H1 (cell line): ENCODE measurements around the gene RNF32. TPM values are rescaled to one million over a fixed set of nuclear protein-coding genes. Genes with fewer than 3 reads are reported as not detected.

Experiments
- BCL11A ChIP-seq, 2 experiments: IDR thresholded peaks; one replicate each; pipeline ENCODE4 v1.6.1; 2011; ENCODE audit warnings: low read depth in 2 of 2, low read length in 2 of 2, mild to moderate bottlenecking in 2 of 2
- CBX8 ChIP-seq: fragments of 300-800, 300-1000 bp; sonication (generic); IDR thresholded peaks from 2 replicates; pipeline ENCODE4 v1.7.1; 2016; ENCODE audit warnings: low read depth, low read length, borderline replicate concordance
- CHD7 ChIP-seq: fragments of 300-600 bp; sonication (generic); IDR thresholded peaks from 2 replicates; pipeline ENCODE4 v1.7.1; 2012; ENCODE audit warnings: low read length, moderate library complexity, mild to moderate bottlenecking, inconsistent platforms; ENCODE audit not compliant: insufficient replicate concordance
- E2F6 ChIP-seq: IDR thresholded peaks from 2 replicates; pipeline ENCODE4 v1.6.1; 2012; ENCODE audit warnings: inconsistent platforms
- GABPA ChIP-seq: IDR thresholded peaks from 2 replicates; pipeline ENCODE4 v1.6.1; 2011; ENCODE audit warnings: mild to moderate bottlenecking, low read length, moderate library complexity, borderline replicate concordance; ENCODE audit not compliant: insufficient read depth
- HDAC2 ChIP-seq, 2 experiments: fragments of 300-600 bp in 1 of 2; sonication (generic) in 1 of 2; IDR thresholded peaks; 2 replicates each; pipeline ENCODE4 v1.6.1; 2011 to 2012; ENCODE audit warnings: low read depth in 2 of 2, low read length in 2 of 2, mild to moderate bottlenecking in 2 of 2, moderate library complexity in 2 of 2, borderline replicate concordance in 1 of 2, inconsistent platforms in 1 of 2
- POLR2A ChIP-seq, 2 experiments: IDR thresholded peaks; 1 replicate in 1 of 2; 2 replicates in 1 of 2; pipeline ENCODE4 v1.6.1; 2011; ENCODE audit warnings: low read depth in 2 of 2, low read length in 2 of 2, mild to moderate bottlenecking in 2 of 2; ENCODE audit errors: control extremely low read depth in 1 of 2
- RBBP5 ChIP-seq: IDR thresholded peaks from 2 replicates; pipeline ENCODE4 v1.7.1; 2012; ENCODE audit warnings: low read depth, mild to moderate bottlenecking, inconsistent platforms, low read length, moderate library complexity, borderline replicate concordance
- SIN3A ChIP-seq, 2 experiments: IDR thresholded peaks in 1 of 2; conservative IDR thresholded peaks in 1 of 2; 2 replicates each; pipeline ENCODE4 v1.6.1; 2011 to 2012; ENCODE audit warnings: low read length in 2 of 2, improper control_type of control experiment in 1 of 2, low read depth in 1 of 2, mild to moderate bottlenecking in 1 of 2
- polyA plus RNA-seq, 7 experiments: library from polyadenylated mRNA; depleted of rRNA in 3 of 7; stranded (reverse) in 5 of 7; unstranded in 2 of 7; fragments of >200 nt in 5 of 7; fragments of 200-250 nt in 2 of 7; gene quantifications; 1 replicate in 5 of 7; 2 replicates in 1 of 7; 4 replicates in 1 of 7; pipeline versions ENCODE4 v1.2.1 to v1.2.3, GENCODE V29; 2011 to 2013; ENCODE audit warnings: missing spikeins in 2 of 7, mixed read lengths in 2 of 7
- total RNA-seq: library from RNA; stranded (reverse); fragmentation: NEBNext Ultra II Directional; extraction: Animal tissue kit (Norgen Biotek cat#: 25700); gene quantifications from 2 replicates; pipeline ENCODE4 v1.2.1, GENCODE V29; 2021

The RNF32 gene
- total and polyA plus RNA-seq, 2 of the 8 experiments (the other 6 are each of a cell fraction or from before 2014, with no cell fraction given): 0.48 to 1.2 TPM

- TF ChIP-seq CHD7 (no peak), HDAC2 (IDR thresholded peaks at IDR 0.05; ENCODE audit: borderline replicate concordance in 1 of 2, low read depth in 2 of 2, low read length in 2 of 2) (no peak), E2F6 (no peak), POLR2A (IDR thresholded peaks at IDR 0.05; ENCODE audit: control extremely low read depth in 1 of 2, low read depth in 2 of 2, low read length in 2 of 2) (no peak), RBBP5 (no peak), GABPA (no peak), BCL11A (IDR thresholded peaks at IDR 0.05; ENCODE audit: low read depth in 2 of 2, low read length in 2 of 2) (no peak), SIN3A (conservative IDR thresholded peaks at IDR 0.05 in 1 of 2, IDR thresholded peaks at IDR 0.05 in 1 of 2; ENCODE audit: low read depth in 1 of 2, low read length in 2 of 2) (no peak), CBX8 (no peak)
These were observed 14.2 kb upstream of the RNF32 start (continued) for GRCh38 chr7:156626220-156626895.
